PC-3 (cell line): ENCODE measurements around the gene KDM6A. TPM values are rescaled to one million over a fixed set of nuclear protein-coding genes. Genes with fewer than 3 reads are reported as not detected.
A peak's percentile ranks its signal among the peaks of the same experiment; 100 is the strongest.

ENCODE experiments used
- ATAC-seq: fragments of 200-7000 bp; cut with Tn5 transposase; 2 replicates; pipeline ENCODE4 v1.9.1; 2020; ENCODE audit warnings: mild to moderate bottlenecking, moderate library complexity
- BruUV-seq: library from RNA; stranded (reverse); fragments of 400-500 nt; replicated peaks from 2 replicates; lab custom pipeline; 2021; lab: Mats Ljungman, UMichigan
- CTCF ChIA-PET: fragments of 300-600 bp; sonication (Branson Sonifier 250); formaldehyde crosslinking; loops from one replicate; lab custom pipeline; 2022; ENCODE audit warnings: antibody characterized with exemption; lab: Charles Lee
- POLR2A ChIA-PET: fragments of 300-600 bp; sonication (Branson Sonifier 250); formaldehyde crosslinking; loops from one replicate; lab custom pipeline; 2022; ENCODE audit warnings: antibody characterized with exemption; ENCODE audit not compliant: unreplicated experiment; lab: Charles Lee
- DNase-seq: peaks from one replicate; pipeline ENCODE4 v3.0.0-alpha.2; 2015
- H2AFZ ChIP-seq: fragments of 300-600 bp; sonication (generic); 2 replicates; pipeline ENCODE4 v1.6.0; 2016; ENCODE audit warnings: antibody characterized with exemption, low read length
- H3F3A ChIP-seq: fragments of 300-600 bp; sonication (generic); one replicate; pipeline ENCODE4 v1.6.0; 2017; ENCODE audit warnings: antibody characterized with exemption, low read length, control low read depth, mild to moderate bottlenecking; ENCODE audit not compliant: unreplicated experiment
- H3K27ac ChIP-seq: fragments of 300-600 bp; sonication (generic); 2 replicates; pipeline ENCODE4 v1.5.1; 2016; ENCODE audit warnings: mild to moderate bottlenecking, low read length
- H3K27me3 ChIP-seq: fragments of 300-600 bp; sonication (generic); 2 replicates; pipeline ENCODE4 v1.6.1; 2016; ENCODE audit warnings: low read length, mixed read lengths
- H3K36me3 ChIP-seq: fragments of 300-600 bp; sonication (generic); 2 replicates; pipeline ENCODE4 v1.6.1; 2016; ENCODE audit warnings: low read depth, mixed run types, low read length, mixed read lengths
- H3K4me1 ChIP-seq: fragments of 300-600 bp; sonication (generic); 2 replicates; pipeline ENCODE4 v1.5.1; 2016; ENCODE audit warnings: low read length; ENCODE audit not compliant: insufficient read depth
- H3K4me2 ChIP-seq: fragments of 300-600 bp; sonication (generic); 2 replicates; pipeline ENCODE4 v1.6.0; 2016; ENCODE audit warnings: low read length
- H3K4me3 ChIP-seq: fragments of 300-600 bp; sonication (generic); 2 replicates; pipeline ENCODE4 v1.5.1; 2016; ENCODE audit warnings: mild to moderate bottlenecking, low read length, mixed read lengths
- H3K79me2 ChIP-seq: fragments of 300-600 bp; sonication (generic); 2 replicates; pipeline ENCODE4 v1.6.1; 2017; ENCODE audit warnings: low read length, mixed read lengths
- H3K9ac ChIP-seq: fragments of 300-600 bp; sonication (generic); 2 replicates; pipeline ENCODE4 v1.6.0; 2016; ENCODE audit warnings: mild to moderate bottlenecking, low read length
- H3K9me2 ChIP-seq: fragments of 300-600 bp; sonication (generic); replicated peaks from 2 replicates; pipeline ENCODE4 v1.6.1; 2016; ENCODE audit warnings: mixed run types, low read length, mixed read lengths
- H3K9me3 ChIP-seq: fragments of 300-600 bp; sonication (generic); 2 replicates; pipeline ENCODE4 v1.6.1; 2016; ENCODE audit warnings: low read length, mixed read lengths
- H4K20me1 ChIP-seq: fragments of 300-600 bp; sonication (generic); 2 replicates; pipeline ENCODE4 v1.6.1; 2016; ENCODE audit warnings: low read length, mixed read lengths
- CTCF ChIP-seq: fragments of 300-600 bp; sonication (generic); conservative IDR thresholded peaks from 2 replicates; pipeline ENCODE4 v1.5.1; 2017; ENCODE audit warnings: antibody characterized with exemption, low read depth, mild to moderate bottlenecking, low read length
- EZH2 ChIP-seq: fragments of 300-600 bp; sonication (generic); IDR thresholded peaks from one replicate; pipeline ENCODE4 v1.6.1; 2017; ENCODE audit warnings: antibody characterized with exemption, mild to moderate bottlenecking, low read length; ENCODE audit not compliant: unreplicated experiment
- EZH2phosphoT487 ChIP-seq: fragments of 300-600 bp; sonication (generic); IDR thresholded peaks from 2 replicates; pipeline ENCODE4 v1.6.1; 2018; ENCODE audit warnings: mild to moderate bottlenecking, antibody characterized with exemption, low read length, borderline replicate concordance
- intact Hi-C: fragments of 100-400 bp; cut with micrococcal nuclease; formaldehyde crosslinking; loops from 2 replicates; pipeline ENCODE4 v1.9.0; 2023
- total RNA-seq: library from RNA; depleted of rRNA; stranded (reverse); fragments of >200 nt; gene quantifications from 2 replicates; pipeline ENCODE4 v1.2.3, GENCODE V29; 2014

KDM6A gene
- total RNA-seq, 1 experiment from 2014 or later: 31.3 TPM

DNA sequence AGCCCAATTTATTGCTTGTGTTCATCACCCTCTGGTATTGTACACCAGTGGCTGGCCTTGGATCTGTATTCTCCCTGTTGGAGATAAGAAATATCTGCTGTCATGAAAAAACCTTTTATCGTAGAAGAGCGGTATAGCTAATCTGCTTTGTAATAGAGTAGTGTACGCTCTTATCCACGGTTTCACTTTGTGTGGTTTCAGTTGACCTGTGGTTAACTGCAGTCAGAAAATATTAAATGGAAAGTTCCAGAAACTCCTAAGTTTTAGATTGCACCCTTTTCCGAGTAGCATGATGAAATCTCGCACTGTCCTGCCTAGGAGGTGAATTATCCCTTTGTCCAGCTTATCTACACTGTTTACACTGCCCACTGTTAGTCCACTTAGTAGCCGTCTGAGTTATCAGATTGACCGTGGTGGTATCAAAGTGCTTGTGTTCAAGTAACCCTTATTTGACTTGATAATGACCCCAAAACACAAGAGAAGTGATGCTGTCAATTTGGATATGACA lies 42.4 kb downstream of the KDM6A start:
- BruUV-seq: no TSS peak
- Histone ChIP-seq H3K9me2 (no peaks in the 10 kb centered on the region), H3K9ac (no peak overlapping the region), H3K4me2 (no peak overlapping the region), H4K20me1 (peaks cover 38% of the 10 kb centered on the region), H3K9me3 (no peaks in the 10 kb centered on the region), H3K4me3 (no peak overlapping the region), H3K79me2 (peaks cover 91% of the 10 kb centered on the region), H3K4me1 (peaks cover 11% of the 10 kb centered on the region), H3K27ac (no peak overlapping the region), H3K27me3 (no peaks in the 10 kb centered on the region), H3F3A (no peaks in the 10 kb centered on the region), H3K36me3 (0 out of 2 replicates have a peak, but pooled peaks cover 3% of the 10 kb centered on the region), H2AFZ (no peak overlapping the region)
- POLR2A ChIA-PET: no interaction called here
- ATAC-seq (no peak), DNase-seq (no peak)
- CTCF ChIA-PET: no interaction called here
- TF ChIP-seq EZH2 (no peak), EZH2phosphoT487 (no peak), CTCF (no peak)
- intact Hi-C loops: no loop called here

GRCh38 chrX:44918722-44919121 lies 45.7 kb downstream of the KDM6A start:
- intact Hi-C loops: no loop called here
- H3K27ac ChIP-seq: no peak overlapping the region
- no peak overlapping the region for H3K4me3 ChIP-seq
- CTCF ChIA-PET: no interaction called here
- H3K27me3 ChIP-seq: no peaks in the 10 kb centered on the region
- peak; percentile 12 for DNase-seq
- TF ChIP-seq CTCF (no peak), EZH2 (no peak), EZH2phosphoT487 (no peak)
- H3K9me2 ChIP-seq: no peaks in the 10 kb centered on the region
- H3K79me2 ChIP-seq: peaks cover 100% of the 10 kb centered on the region
- H4K20me1 ChIP-seq: peaks cover 46% of the 10 kb centered on the region
- no peaks in the 10 kb centered on the region for H3K9me3 ChIP-seq
- H3K4me1 ChIP-seq: peaks cover 11% of the 10 kb centered on the region
- no peak overlapping the region for H2AFZ ChIP-seq
- no peak overlapping the region for H3K4me2 ChIP-seq
- no peak for ATAC-seq
- no peaks in the 10 kb centered on the region for H3F3A ChIP-seq
- POLR2A ChIA-PET: no interaction called here
- H3K9ac ChIP-seq: no peak overlapping the region
- no peaks in the 10 kb centered on the region for H3K36me3 ChIP-seq
- BruUV-seq: no TSS peak

DNA sequence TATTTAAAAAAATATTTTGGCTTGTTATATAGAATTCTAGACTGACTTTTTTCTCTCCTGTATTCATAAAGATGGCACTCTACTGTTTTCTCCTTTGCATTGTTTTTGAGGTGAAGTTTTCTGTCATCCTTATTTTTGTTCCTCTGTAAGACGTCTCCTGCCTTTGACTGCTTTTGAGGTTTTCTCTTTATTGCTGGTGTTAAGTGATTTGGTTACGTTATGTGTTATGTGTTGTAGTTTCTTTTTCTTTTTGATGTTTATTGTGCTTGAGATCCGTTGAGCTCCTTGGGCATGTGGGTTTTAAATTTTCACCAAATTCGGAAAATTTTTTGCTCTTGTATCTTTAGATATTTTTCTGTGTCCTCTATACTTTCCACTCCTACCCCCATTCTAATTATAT lies 50.0 kb downstream of the KDM6A start:
- no peak for DNase-seq
- Histone ChIP-seq H3K4me1 (peaks cover 11% of the 10 kb centered on the region; the same call in 1 of the 2 replicates), H3K27me3 (no peaks in the 10 kb centered on the region), H3K27ac (no peak overlapping the region), H3K79me2 (peaks cover 100% of the 10 kb centered on the region), H3K9ac (no peak overlapping the region), H3F3A (no peaks in the 10 kb centered on the region), H3K36me3 (no peaks in the 10 kb centered on the region), H4K20me1 (peaks cover 52% of the 10 kb centered on the region), H3K9me2 (no peaks in the 10 kb centered on the region), H3K9me3 (no peaks in the 10 kb centered on the region), H3K4me2 (no peak overlapping the region), H3K4me3 (no peak overlapping the region), H2AFZ (no peak overlapping the region)
- intact Hi-C loops: no loop called here
- no TSS peak for BruUV-seq
- no peak for ATAC-seq
- ChIA-PET CTCF (no interaction called here), POLR2A (no interaction called here)
- TF ChIP-seq EZH2: no peak
- TF ChIP-seq CTCF: no peak
- TF ChIP-seq EZH2phosphoT487: no peak
